ENCODE data around the gene SLC26A1. TPM values are rescaled to one million over a fixed set of nuclear protein-coding genes. Genes with fewer than 3 reads are reported as not detected.

SLC26A1 gene
- total RNA-seq, 1 donor from 2014 or later, result under 0.01 TPM

- Histone ChIP-seq H3K36me3 (ENCODE audit: control insufficient read depth, insufficient read depth, low read length) (peaks cover 5% of the 10 kb centered on the region), H3K4me3 (ENCODE audit: low read depth, low read length) (no peak overlapping the region), H3K27me3 (ENCODE audit: control insufficient read depth, insufficient read depth, low read length) (no peaks in the 10 kb centered on the region)
- DNase-seq (ENCODE audit: low read depth) (no peak), FAIRE-seq (no peak)
- no peak for TF ChIP-seq CTCF (IDR thresholded peaks at IDR 0.05; ENCODE audit: insufficient read depth, low read length, severe bottlenecking)
Observed at GRCh38 chr4:990746-991367, 2.3 kb downstream of the SLC26A1 start.

GRCh38 chr4:989722-990471 is 3.3 kb downstream of the SLC26A1 start:
- H3K4me3 ChIP-seq (ENCODE audit: low read depth, low read length), result no peak overlapping the region
- no peaks in the 10 kb centered on the region for H3K27me3 ChIP-seq (ENCODE audit: control insufficient read depth, insufficient read depth, low read length)
- peaks cover 5% of the 10 kb centered on the region for H3K36me3 ChIP-seq (ENCODE audit: control insufficient read depth, insufficient read depth, low read length)
- no peak for DNase-seq (ENCODE audit: low read depth)
- FAIRE-seq, result no peak
- TF ChIP-seq CTCF (IDR thresholded peaks at IDR 0.05; ENCODE audit: insufficient read depth, low read length, severe bottlenecking), result no peak

DNA sequence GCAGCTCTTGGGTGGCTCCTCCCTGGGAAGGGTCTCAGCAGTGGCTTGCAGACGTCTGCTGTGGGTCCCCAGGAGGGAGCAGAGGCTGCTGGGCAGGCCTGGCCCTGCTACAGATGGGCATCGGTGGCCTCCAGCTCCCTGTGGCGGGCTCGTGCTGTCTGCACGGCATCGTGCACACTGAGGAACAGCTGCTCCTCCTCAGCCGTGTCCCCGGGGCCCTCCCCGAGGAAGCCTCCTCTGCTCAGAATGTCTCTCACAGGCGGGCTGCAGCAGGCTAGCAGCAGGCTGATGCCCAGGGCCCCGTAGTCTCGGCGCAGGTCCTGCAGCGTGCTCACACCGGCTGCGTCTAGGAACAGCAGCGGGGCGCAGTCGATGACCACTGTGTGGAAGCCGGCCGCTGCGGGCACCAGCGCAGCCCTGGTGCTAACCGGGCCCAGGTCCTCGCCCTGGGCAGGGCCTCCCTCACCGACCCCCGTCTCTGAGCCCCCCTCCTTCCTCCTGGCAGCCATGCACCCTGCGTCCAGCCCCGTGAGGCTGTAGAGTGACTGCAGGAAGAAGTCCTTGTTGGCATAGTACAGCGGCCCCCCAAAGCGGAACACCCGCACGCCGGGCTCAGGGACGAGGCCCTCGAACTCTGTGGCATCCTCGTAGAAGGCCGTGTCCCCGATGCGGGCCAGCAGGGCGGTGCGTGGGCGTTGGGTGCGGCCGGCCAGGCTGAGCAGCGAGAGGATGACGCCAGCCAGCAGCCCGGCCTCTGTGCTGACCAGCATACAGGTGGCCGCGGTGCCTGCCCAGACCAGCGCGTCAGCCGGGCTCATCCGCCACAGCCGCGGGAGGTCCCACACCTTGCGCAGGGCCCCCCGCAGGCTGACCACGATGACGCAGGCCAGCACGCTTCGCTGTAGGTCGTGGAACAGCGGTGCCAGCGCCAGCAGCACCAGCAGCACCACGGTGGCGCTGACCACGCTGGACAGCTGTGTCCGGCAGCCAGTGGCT is 4.2 kb downstream of the SLC26A1 start:
- TF ChIP-seq CTCF (IDR thresholded peaks at IDR 0.05; ENCODE audit: insufficient read depth, low read length, severe bottlenecking), result no peak
- no peak overlapping the region for H3K4me3 ChIP-seq (ENCODE audit: low read depth, low read length)
- H3K27me3 ChIP-seq (ENCODE audit: control insufficient read depth, insufficient read depth, low read length), result no peaks in the 10 kb centered on the region
- DNase-seq (ENCODE audit: low read depth) (no peak), FAIRE-seq (no peak)
- H3K36me3 ChIP-seq (ENCODE audit: control insufficient read depth, insufficient read depth, low read length), result peaks cover 5% of the 10 kb centered on the region

DNA sequence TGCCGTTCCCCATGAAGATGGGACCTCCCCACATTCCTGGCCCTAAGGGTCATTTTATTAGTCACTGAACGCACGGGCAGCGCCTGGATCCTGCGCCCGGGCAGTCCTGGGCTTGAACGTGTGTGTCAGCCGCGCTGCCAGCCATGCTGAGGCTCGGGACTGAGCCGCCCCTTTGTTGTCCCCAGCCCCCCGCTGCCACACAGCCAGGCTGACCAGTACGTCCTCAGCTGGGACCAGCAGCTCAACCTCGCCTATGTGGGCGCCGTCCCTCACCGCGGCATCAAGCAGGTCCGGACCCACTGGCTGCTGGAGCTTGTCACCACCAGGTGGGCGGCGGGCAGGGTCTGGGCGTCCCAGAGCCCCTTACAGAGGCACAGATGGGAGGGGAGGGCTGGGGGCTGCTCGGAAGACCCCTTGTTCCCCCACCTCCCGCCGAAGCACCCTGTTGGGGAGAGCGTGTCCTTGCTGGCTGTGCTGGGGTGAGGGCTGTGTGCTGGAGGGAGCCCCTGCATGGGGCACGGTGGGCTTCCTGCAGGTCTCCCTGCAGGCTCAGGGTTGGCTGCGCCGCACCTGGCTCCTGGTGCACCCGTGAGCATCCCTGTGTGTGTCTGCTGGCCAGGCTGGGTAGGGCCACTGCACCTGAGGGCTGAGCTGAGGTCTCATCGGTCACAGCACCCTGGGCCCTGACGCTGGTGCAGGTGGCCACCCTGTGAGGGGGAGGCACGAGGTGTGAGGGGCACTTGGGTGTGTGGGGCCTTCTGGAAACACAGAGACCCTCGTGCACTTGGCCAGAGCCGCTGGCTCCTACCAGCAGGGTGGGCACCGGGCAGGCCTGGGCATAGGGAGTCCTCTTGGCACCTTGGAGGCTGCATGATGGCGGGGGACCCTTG is 5.3 kb downstream of the SLC26A1 start:
- FAIRE-seq (no peak), DNase-seq (ENCODE audit: low read depth) (peak; percentile 84)
- peak overlapping the region; percentile 59 for H3K4me3 ChIP-seq (ENCODE audit: low read depth, low read length)
- no peak for TF ChIP-seq CTCF (IDR thresholded peaks at IDR 0.05; ENCODE audit: insufficient read depth, low read length, severe bottlenecking)
- H3K27me3 ChIP-seq (ENCODE audit: control insufficient read depth, insufficient read depth, low read length), result no peaks in the 10 kb centered on the region
- H3K36me3 ChIP-seq (ENCODE audit: control insufficient read depth, insufficient read depth, low read length), result peaks cover 5% of the 10 kb centered on the region
